AG04449 (cell line): ENCODE data around the gene AQP4.

Source experiments
- CTCF ChIA-PET: fragments of 350-600 bp; formaldehyde crosslinking; extraction: SDS; loops from one replicate; lab custom pipeline; 2021; ENCODE audit warnings: antibody characterized with exemption; lab: Yijun Ruan, JAX
- POLR2A ChIA-PET: fragments of 400-600, 350-600 bp; formaldehyde crosslinking; extraction: SDS; loops from one replicate; lab custom pipeline; 2020; ENCODE audit warnings: antibody characterized with exemption, inconsistent platforms; lab: Yijun Ruan, JAX
- DNase-seq: peaks from one replicate; pipeline ENCODE4 v3.0.0-alpha.2; 2010; ENCODE audit warnings: low read depth, low spot score
- H3K4me3 ChIP-seq: 2 replicates; pipeline ENCODE4 v1.5.1; 2011; ENCODE audit warnings: low read depth, mild to moderate bottlenecking, control low read depth, low read length
- TF ChIP-seq, protein P1 (sequence below): IDR thresholded peaks from one replicate; pipeline ENCODE4 v1.5.1; 2011; ENCODE audit warnings: mild to moderate bottlenecking, moderate library complexity, low read length, control low read depth, inconsistent platforms; ENCODE audit not compliant: insufficient read depth; ENCODE audit errors: missing control alignments

The AQP4 gene

DNA sequence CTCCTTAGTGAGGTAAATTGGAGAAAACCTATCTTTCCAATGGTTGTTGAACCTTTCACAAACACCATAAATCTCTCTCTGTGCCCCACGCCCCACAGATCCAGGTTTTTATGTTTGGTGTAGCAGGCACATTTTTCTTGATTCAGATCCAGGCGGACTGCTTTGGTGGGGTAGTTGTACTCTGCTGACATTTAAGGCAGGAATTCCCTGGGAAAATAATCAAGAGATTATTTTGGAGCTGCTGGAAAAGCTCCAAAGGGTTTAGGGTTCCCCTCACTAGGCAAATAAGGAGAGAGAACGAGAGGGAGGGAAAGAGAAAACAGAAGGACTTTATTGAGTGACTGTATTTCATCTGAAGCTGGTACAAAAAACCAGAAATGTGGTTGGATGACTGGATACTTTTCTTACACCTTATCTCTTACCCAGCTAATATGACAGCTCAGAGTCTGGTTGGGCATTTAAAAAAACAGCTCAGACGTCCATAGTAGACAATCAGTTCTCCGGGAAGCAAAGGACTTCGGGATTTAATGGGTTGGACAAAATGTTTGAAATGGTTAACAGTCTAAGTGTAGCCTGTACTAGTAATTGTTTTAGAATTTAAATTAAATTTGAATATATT, 3.6 kb upstream of the AQP4 start:
- H3K4me3 ChIP-seq = no peak overlapping the region
- TF ChIP-seq, protein P1, sequence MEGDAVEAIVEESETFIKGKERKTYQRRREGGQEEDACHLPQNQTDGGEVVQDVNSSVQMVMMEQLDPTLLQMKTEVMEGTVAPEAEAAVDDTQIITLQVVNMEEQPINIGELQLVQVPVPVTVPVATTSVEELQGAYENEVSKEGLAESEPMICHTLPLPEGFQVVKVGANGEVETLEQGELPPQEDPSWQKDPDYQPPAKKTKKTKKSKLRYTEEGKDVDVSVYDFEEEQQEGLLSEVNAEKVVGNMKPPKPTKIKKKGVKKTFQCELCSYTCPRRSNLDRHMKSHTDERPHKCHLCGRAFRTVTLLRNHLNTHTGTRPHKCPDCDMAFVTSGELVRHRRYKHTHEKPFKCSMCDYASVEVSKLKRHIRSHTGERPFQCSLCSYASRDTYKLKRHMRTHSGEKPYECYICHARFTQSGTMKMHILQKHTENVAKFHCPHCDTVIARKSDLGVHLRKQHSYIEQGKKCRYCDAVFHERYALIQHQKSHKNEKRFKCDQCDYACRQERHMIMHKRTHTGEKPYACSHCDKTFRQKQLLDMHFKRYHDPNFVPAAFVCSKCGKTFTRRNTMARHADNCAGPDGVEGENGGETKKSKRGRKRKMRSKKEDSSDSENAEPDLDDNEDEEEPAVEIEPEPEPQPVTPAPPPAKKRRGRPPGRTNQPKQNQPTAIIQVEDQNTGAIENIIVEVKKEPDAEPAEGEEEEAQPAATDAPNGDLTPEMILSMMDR = no peak
- ChIA-PET POLR2A (no interaction called here), CTCF (no interaction called here)
- no peak for DNase-seq

DNA sequence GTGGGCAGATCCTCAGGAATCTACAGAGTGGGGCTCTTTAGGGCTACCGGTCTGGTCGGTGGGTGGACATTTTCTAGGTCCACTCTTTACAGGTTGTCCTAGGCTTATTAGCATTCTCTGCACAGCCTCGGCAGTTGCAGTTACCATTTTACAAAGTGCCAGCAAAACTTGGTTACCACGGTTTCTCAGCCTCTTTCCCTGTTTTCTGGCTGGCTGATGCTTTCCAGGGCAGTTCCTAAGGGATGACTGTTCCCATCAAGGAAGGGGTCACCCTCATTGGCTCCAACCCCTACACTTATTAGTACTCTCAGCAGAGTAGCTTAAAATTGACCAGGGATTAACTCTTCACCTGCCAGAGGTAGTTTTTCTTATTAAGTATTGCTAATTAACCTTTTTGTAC, 2.0 kb upstream of the AQP4 start:
- ChIA-PET CTCF (no interaction called here), POLR2A (no interaction called here)
- H3K4me3 ChIP-seq = no peak overlapping the region
- TF ChIP-seq, protein P1 = no peak
- no peak for DNase-seq

DNA sequence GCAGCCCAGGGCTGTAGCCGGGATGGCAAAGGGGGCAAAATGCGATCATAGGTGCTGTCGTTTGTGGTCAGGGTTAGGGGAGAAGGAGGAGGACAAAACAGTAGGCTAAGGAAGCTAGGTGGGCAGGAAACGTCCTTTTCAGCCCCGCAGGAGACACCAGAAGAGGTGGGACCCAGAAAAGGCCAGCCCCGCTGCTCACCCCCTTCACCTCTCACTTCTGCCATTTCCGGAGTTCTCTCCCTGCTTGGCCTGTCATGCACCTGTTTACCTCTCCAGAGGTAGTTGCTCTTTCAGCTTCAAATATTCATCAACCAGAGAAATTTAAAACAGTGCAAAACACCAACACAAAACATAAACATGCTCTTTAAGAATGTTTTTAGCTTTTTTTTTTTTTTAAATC, 849 bp downstream of the AQP4 start:
- no peak overlapping the region for H3K4me3 ChIP-seq
- TF ChIP-seq, protein P1 = no peak
- ChIA-PET CTCF (no interaction called here), POLR2A (no interaction called here)
- DNase-seq = no peak

DNA sequence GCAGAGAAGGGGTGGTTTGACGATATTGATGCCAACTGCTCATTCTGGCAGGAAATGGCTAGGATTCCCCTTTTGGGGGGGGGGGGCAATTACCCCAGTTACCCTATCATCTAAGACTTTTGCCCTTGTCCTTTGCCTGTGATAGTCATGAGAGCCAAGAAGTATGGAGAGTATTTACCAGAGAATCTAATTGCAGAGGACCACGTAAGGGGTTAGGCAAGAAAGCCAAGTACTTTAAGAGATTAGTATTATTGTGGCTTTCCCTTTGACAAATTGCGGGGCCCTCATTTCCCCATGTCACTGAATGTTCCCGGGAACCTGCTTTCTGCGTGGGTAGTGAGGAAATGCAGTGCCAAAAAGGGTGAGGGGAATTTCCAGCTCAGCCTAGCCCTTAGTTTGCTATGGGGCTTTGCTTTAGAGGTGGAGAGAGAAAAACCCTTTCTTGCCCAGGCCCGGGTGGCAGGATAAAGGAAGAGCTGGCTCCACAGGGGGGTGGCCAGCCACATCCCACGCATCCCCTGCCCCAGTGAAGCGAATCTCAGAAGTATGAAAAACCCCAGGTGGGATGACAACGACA, 1.5 kb downstream of the AQP4 start:
- CTCF ChIA-PET = no interaction called here
- POLR2A ChIA-PET = no interaction called here
- DNase-seq = no peak

DNA sequence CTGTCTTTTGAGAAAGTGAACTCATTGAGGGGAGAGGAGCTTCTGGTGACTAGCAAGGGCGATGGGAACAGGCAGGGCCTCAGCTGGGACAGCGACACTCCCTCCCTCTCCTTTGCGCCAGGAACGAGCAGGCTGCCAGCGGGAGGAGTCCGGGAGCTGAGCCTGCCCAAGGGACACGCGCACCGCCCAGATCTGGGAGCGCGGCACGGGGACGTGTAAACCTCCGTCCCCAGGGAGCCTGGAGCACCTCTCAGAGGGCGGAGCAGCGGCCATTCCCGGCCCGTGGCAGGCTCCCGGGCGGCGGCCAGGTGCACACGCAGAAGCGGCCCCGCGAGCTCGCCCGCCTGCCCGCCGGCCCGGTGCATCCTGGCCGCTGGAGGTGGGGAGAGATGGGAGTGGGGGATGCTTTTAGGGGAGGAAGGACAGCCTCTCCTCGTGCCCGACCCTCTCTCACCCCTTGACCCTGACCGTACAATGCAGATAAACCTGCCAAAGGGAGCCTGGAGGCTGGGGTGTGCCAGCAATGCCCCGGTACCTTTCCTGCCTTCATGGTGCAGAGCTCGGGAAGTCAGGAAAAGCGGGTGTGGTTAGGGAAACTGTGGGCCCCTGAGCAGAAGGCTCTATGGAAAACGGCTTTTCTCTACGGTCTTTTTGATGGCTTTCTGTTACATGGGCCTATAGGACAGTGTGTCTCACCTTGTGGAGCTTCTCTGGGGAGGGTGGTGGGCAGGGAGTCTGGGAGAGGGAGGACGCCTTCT, 2.2 kb downstream of the AQP4 start:
- H3K4me3 ChIP-seq = no peak overlapping the region
- CTCF ChIA-PET = no interaction called here

More for the DNA sequence above, 1.5 kb downstream of the AQP4 start:
- no peak overlapping the region for H3K4me3 ChIP-seq
- TF ChIP-seq, protein P1 = no peak

DNA sequence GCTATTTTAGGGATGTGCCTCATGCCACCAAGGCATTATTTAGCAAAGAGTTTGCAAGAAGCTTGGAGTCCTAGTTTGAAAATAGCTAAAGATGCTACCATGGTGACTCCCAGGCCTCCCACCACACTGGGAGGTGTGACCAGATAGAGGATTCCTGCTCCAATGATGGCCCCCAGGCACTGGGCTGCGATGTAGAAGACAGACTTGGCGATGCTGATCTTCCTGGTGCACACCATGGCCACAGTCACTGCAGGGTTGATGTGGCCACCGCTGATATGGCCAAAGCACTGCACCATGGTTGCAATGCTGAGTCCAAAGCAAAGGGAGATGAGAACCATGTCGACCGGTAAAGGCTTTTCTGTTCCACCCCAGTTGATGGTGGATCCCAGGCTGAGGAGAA, 3.4 kb downstream of the AQP4 start:
- TF ChIP-seq, protein P1 = no peak
- no peak for DNase-seq
- H3K4me3 ChIP-seq = no peak overlapping the region
- POLR2A ChIA-PET = no interaction called here
- CTCF ChIA-PET = no interaction called here

More for the DNA sequence above, 2.2 kb downstream of the AQP4 start:
- TF ChIP-seq, protein P1 = no peak
- DNase-seq = no peak
- POLR2A ChIA-PET = no interaction called here
